Measurements from ENCODE around the gene CBX4.

GRCh38 chr17:79792984-79793923 lies 46.0 kb downstream of the CBX4 start:
- TF ChIP-seq CTCF (IDR thresholded peaks at IDR 0.05; ENCODE audit: insufficient read depth, low read length, poor library complexity, severe bottlenecking) (no peak), EZH2phosphoT487 (conservative IDR thresholded peaks at IDR 0.05; ENCODE audit: low read length) (no peak)

Measured in SU-DHL-6 (cell line).